OCI-LY7 (cell line): ENCODE measurements around the gene EP300. TPM values are rescaled to one million over a fixed set of nuclear protein-coding genes. Genes with fewer than 3 reads are reported as not detected.
"Not testable (repeated sequence)": the region's sequence is repeated elsewhere in the genome, so short reads cannot be mapped to it uniquely, and the experiment has no call there.

Source experiments
- BruUV-seq: library from RNA; stranded (reverse); fragments of 400-500 nt; replicated peaks from 2 replicates; lab custom pipeline; 2021; lab: Mats Ljungman, UMichigan
- CTCF ChIA-PET: fragments of 300-600 bp; sonication (Branson Sonifier 250); formaldehyde crosslinking; loops from one replicate; lab custom pipeline; 2022; ENCODE audit warnings: antibody characterized with exemption; ENCODE audit not compliant: unreplicated experiment; lab: Charles Lee
- POLR2A ChIA-PET: fragments of 300-600 bp; sonication (Branson Sonifier 250); formaldehyde crosslinking; loops from one replicate; lab custom pipeline; 2022; ENCODE audit warnings: antibody characterized with exemption; lab: Charles Lee
- DNase-seq: peaks from one replicate; pipeline ENCODE4 v3.0.0-alpha.2; 2015; ENCODE audit warnings: low spot score
- H2AFZ ChIP-seq: fragments of 200-600 bp; sonication (generic), shearing (Covaris generic); 2 replicates; pipeline ENCODE4 v1.6.1; 2014; ENCODE audit warnings: mild to moderate bottlenecking, antibody characterized with exemption, low read length, moderate library complexity
- H3K27ac ChIP-seq: fragments of 200-600 bp; sonication (generic); 2 replicates; pipeline ENCODE4 v1.5.1; 2014; ENCODE audit warnings: mixed run types, low read depth, mild to moderate bottlenecking, moderate library complexity, low read length, inconsistent platforms; ENCODE audit not compliant: poor library complexity, severe bottlenecking
- H3K36me3 ChIP-seq: fragments of 200-600 bp; sonication (generic); 2 replicates; pipeline ENCODE4 v1.6.1; 2014; ENCODE audit warnings: mild to moderate bottlenecking, antibody characterized with exemption, low read length, moderate library complexity, mixed read lengths; ENCODE audit not compliant: insufficient read depth
- H3K4me1 ChIP-seq: fragments of 200-600 bp; sonication (generic); 2 replicates; pipeline ENCODE4 v1.5.1; 2014; ENCODE audit warnings: mild to moderate bottlenecking, low read length; ENCODE audit not compliant: insufficient read depth, poor library complexity, severe bottlenecking
- H3K4me2 ChIP-seq: fragments of 200-600 bp; sonication (generic); 2 replicates; pipeline ENCODE4 v1.6.1; 2014; ENCODE audit warnings: mild to moderate bottlenecking, low read length
- H3K4me3 ChIP-seq: fragments of 200-600 bp; sonication (generic); 2 replicates; pipeline ENCODE4 v1.5.1; 2014; ENCODE audit warnings: mild to moderate bottlenecking, low read depth, low read length; ENCODE audit not compliant: poor library complexity, severe bottlenecking
- H3K79me2 ChIP-seq: fragments of 200-600 bp; sonication (generic); 2 replicates; pipeline ENCODE4 v1.6.1; 2016; ENCODE audit warnings: low read depth, mild to moderate bottlenecking, low read length, moderate library complexity, mixed read lengths; ENCODE audit not compliant: insufficient read depth
- H3K9me2 ChIP-seq: fragments of 200-600 bp; sonication (generic); 2 replicates; pipeline ENCODE4 v1.6.1; 2016; ENCODE audit warnings: mild to moderate bottlenecking, low read length, mixed read lengths; ENCODE audit not compliant: insufficient read depth
- H3K9me3 ChIP-seq: fragments of 200-600 bp; sonication (generic); 2 replicates; pipeline ENCODE4 v1.6.1; 2014; ENCODE audit warnings: mild to moderate bottlenecking, mixed run types, low read length, mixed read lengths
- H4K20me1 ChIP-seq: fragments of 200-600 bp; sonication (generic); 2 replicates; pipeline ENCODE4 v1.6.1; 2014; ENCODE audit warnings: mild to moderate bottlenecking, antibody characterized with exemption, low read length, moderate library complexity, mixed read lengths; ENCODE audit not compliant: insufficient read depth
- CTCF ChIP-seq: fragments of 200-600 bp; sonication (generic); conservative IDR thresholded peaks from 2 replicates; pipeline ENCODE4 v1.5.1; 2014; ENCODE audit warnings: mild to moderate bottlenecking, antibody characterized with exemption, low read length, moderate library complexity, mixed read lengths
- EZH2phosphoT487 ChIP-seq: fragments of 200-600 bp; sonication (generic); IDR thresholded peaks from 2 replicates; pipeline ENCODE4 v1.6.1; 2018; ENCODE audit warnings: low read depth, borderline replicate concordance, mild to moderate bottlenecking, mixed run types, antibody characterized with exemption, low read length, moderate library complexity, mixed read lengths
- intact Hi-C: fragments of 100-400 bp; cut with micrococcal nuclease; formaldehyde crosslinking; loops from one replicate; pipeline ENCODE4 v1.10.0; 2022; ENCODE audit not compliant: unreplicated experiment
- total RNA-seq, 2 experiments: library from RNA; depleted of rRNA in 1 of 2; stranded (reverse); fragments of >200 nt in 1 of 2; shearing (Covaris generic) in 1 of 2; gene quantifications; 2 replicates each; pipeline ENCODE4 v1.2.3, GENCODE V29; 2014 to 2022

Gene EP300
- total RNA-seq, 2 experiments from 2014 or later, result 46.2 to 108 TPM

- ChIA-PET POLR2A (no interaction called here), CTCF (no interaction called here)
Observed at GRCh38 chr22:41047801-41048211, 44.6 kb upstream of the EP300 start.

GRCh38 chr22:41048345-41048744, 44.0 kb upstream of the EP300 start:
- H3K9me3 ChIP-seq, DNase-seq, H3K27ac ChIP-seq, H3K36me3 ChIP-seq, H2AFZ ChIP-seq, BruUV-seq, intact Hi-C loops, H3K9me2 ChIP-seq, CTCF ChIA-PET, H3K4me1 ChIP-seq, H3K4me3 ChIP-seq, H3K79me2 ChIP-seq, H4K20me1 ChIP-seq, H3K4me2 ChIP-seq: not testable (repeated sequence)
- POLR2A ChIA-PET, result interaction anchor here (0.6 kb wide), 1 partner anchor 32 kb away, joined by 4 read pairs; no protein-coding TSS in a partner anchor

More at GRCh38 chr22:41047801-41048211, 44.6 kb upstream of the EP300 start:
- H3K4me1 ChIP-seq, result no peaks in the 10 kb centered on the region
- intact Hi-C loops, result no loop called here
- BruUV-seq, result no TSS peak
- H3K9me3 ChIP-seq, result no peaks in the 10 kb centered on the region
- H3K4me3 ChIP-seq, result no peak overlapping the region
- H3K9me2 ChIP-seq, result no peaks in the 10 kb centered on the region
- H4K20me1 ChIP-seq, result no peaks in the 10 kb centered on the region
- no peak overlapping the region for H3K27ac ChIP-seq
- no peaks in the 10 kb centered on the region for H3K79me2 ChIP-seq
- no peaks in the 10 kb centered on the region for H3K36me3 ChIP-seq
- no peak for DNase-seq
- no peak overlapping the region for H3K4me2 ChIP-seq
- H2AFZ ChIP-seq, result no peak overlapping the region
- TF ChIP-seq EZH2phosphoT487 (no peak), CTCF (no peak)

GRCh38 chr22:41048791-41049717, 43.3 kb upstream of the EP300 start:
- BruUV-seq, result no TSS peak
- ChIA-PET CTCF (no interaction called here), POLR2A (interaction anchor here (0.6 kb wide), 1 partner anchor 31 kb away, joined by 4 read pairs; no protein-coding TSS in a partner anchor)

GRCh38 chr22:41049795-41050194, 42.6 kb upstream of the EP300 start:
- BruUV-seq, DNase-seq, H3K36me3 ChIP-seq, H3K4me1 ChIP-seq, H3K79me2 ChIP-seq, intact Hi-C loops, H3K4me3 ChIP-seq, H3K4me2 ChIP-seq, H4K20me1 ChIP-seq, H3K9me2 ChIP-seq, H3K9me3 ChIP-seq, H3K27ac ChIP-seq, POLR2A ChIA-PET, H2AFZ ChIP-seq: not testable (repeated sequence)
- CTCF ChIA-PET, result interaction anchor here (0.5 kb wide), 1 partner anchor 134 kb away, joined by 3 read pairs; no protein-coding TSS in a partner anchor

More at GRCh38 chr22:41048791-41049717, 43.3 kb upstream of the EP300 start:
- Histone ChIP-seq H3K79me2 (no peaks in the 10 kb centered on the region), H4K20me1 (no peaks in the 10 kb centered on the region), H2AFZ (no peak overlapping the region), H3K4me1 (no peaks in the 10 kb centered on the region), H3K27ac (no peak overlapping the region), H3K36me3 (no peaks in the 10 kb centered on the region), H3K4me3 (no peak overlapping the region), H3K9me3 (no peaks in the 10 kb centered on the region), H3K9me2 (no peaks in the 10 kb centered on the region), H3K4me2 (no peak overlapping the region)
- intact Hi-C loops, result no loop called here
- DNase-seq, result no peak
- TF ChIP-seq CTCF (no peak), EZH2phosphoT487 (no peak)
